Measurements from ENCODE around the gene AVL9. TPM values are rescaled to one million over a fixed set of nuclear protein-coding genes. Genes with fewer than 3 reads are reported as not detected.
A peak's percentile ranks its signal among the peaks of the same experiment; 100 is the strongest.
"Not testable (repeated sequence)": the region's sequence is repeated elsewhere in the genome, so short reads cannot be mapped to it uniquely, and the experiment has no call there.

AVL9 gene
- total RNA-seq, 1 experiment from 2014 or later = 9.3 TPM

GRCh38 chr7:32481176-32481575, 14.1 kb upstream of the AVL9 start:
- H3K4me3 ChIP-seq = no peak overlapping the region
- H3K9me3 ChIP-seq = no peaks in the 10 kb centered on the region
- peaks cover 2% of the 10 kb centered on the region; the same call in 1 of the 2 replicates for H3K36me3 ChIP-seq
- no peak for DNase-seq
- peaks cover 3% of the 10 kb centered on the region; the same call in 1 of the 2 replicates for H3K27me3 ChIP-seq

GRCh38 chr7:32481921-32482320, 13.4 kb upstream of the AVL9 start:
- no peak for DNase-seq
- H3K4me3 ChIP-seq = no peak overlapping the region
- H3K9me3 ChIP-seq = no peaks in the 10 kb centered on the region
- 0 out of 2 replicates have a peak, but pooled peaks cover 3% of the 10 kb centered on the region for H3K27me3 ChIP-seq
- peaks cover 9% of the 10 kb centered on the region for H3K36me3 ChIP-seq

- Histone ChIP-seq H3K9me3 (no peaks in the 10 kb centered on the region), H3K4me3 (peak overlapping the region; percentile 71), H3K36me3 (peaks cover 23% of the 10 kb centered on the region), H3K27me3 (no peaks in the 10 kb centered on the region)
- no peak for DNase-seq
Measured at GRCh38 chr7:32489788-32490126, 5.5 kb upstream of the AVL9 start.

GRCh38 chr7:32490127-32490796, 5.0 kb upstream of the AVL9 start, which contains the start of gene LSM5:
Gene LSM5, minus strand, starts transcription at chr7:32490380. Its CDS starts 15 bp downstream, at chr7:32490365.
- peak within 1 kb of the TSS; percentile 71 for H3K4me3 ChIP-seq

GRCh38 chr7:32494946-32495297, 367 bp upstream of the AVL9 start:
- DNase-seq = no peak
- Histone ChIP-seq H3K27me3 (no peaks in the 10 kb centered on the region), H3K36me3 (peaks cover 22% of the 10 kb centered on the region), H3K4me3 (peak overlapping the region; percentile 98), H3K9me3 (peaks cover 8% of the 10 kb centered on the region)

More at GRCh38 chr7:32490127-32490796, 5.0 kb upstream of the AVL9 start, which contains the start of gene LSM5:
- peaks cover 23% of the 10 kb centered on the region for H3K36me3 ChIP-seq
- no peaks in the 10 kb centered on the region for H3K9me3 ChIP-seq
- DNase-seq = peak; percentile 94
- H3K27me3 ChIP-seq = no peaks in the 10 kb centered on the region

- DNase-seq = no peak
- peaks cover 22% of the 10 kb centered on the region for H3K36me3 ChIP-seq
Measured at GRCh38 chr7:32496052-32496813, 944 bp downstream of the AVL9 start.

GRCh38 chr7:32499755-32500154, 4.5 kb downstream of the AVL9 start:
- not testable (repeated sequence) for H3K4me3 ChIP-seq

More at GRCh38 chr7:32496052-32496813, 944 bp downstream of the AVL9 start:
- H3K9me3 ChIP-seq = peaks cover 8% of the 10 kb centered on the region
- H3K27me3 ChIP-seq = no peaks in the 10 kb centered on the region
- peak overlapping the region; percentile 98 for H3K4me3 ChIP-seq

GRCh38 chr7:32500216-32500615, 4.9 kb downstream of the AVL9 start:
- H3K36me3 ChIP-seq = peaks cover 24% of the 10 kb centered on the region
- not testable (repeated sequence) for H3K9me3 ChIP-seq, H3K4me3 ChIP-seq, DNase-seq, H3K27me3 ChIP-seq

More at GRCh38 chr7:32499755-32500154, 4.5 kb downstream of the AVL9 start:
- H3K36me3 ChIP-seq = peaks cover 24% of the 10 kb centered on the region
- not testable (repeated sequence) for H3K9me3 ChIP-seq, DNase-seq, H3K27me3 ChIP-seq

- peak; percentile 11 for DNase-seq
- Histone ChIP-seq H3K9me3 (peaks cover 8% of the 10 kb centered on the region), H3K4me3 (no peak overlapping the region), H3K27me3 (no peaks in the 10 kb centered on the region), H3K36me3 (peaks cover 22% of the 10 kb centered on the region)
Measured at GRCh38 chr7:32500922-32501341, 5.6 kb downstream of the AVL9 start.

GRCh38 chr7:32501522-32501921, 6.2 kb downstream of the AVL9 start:
- peaks cover 22% of the 10 kb centered on the region for H3K36me3 ChIP-seq
- H3K4me3 ChIP-seq = no peak overlapping the region
- no peaks in the 10 kb centered on the region for H3K27me3 ChIP-seq
- H3K9me3 ChIP-seq = peaks cover 8% of the 10 kb centered on the region
- DNase-seq = peak; percentile 15

- no peaks in the 10 kb centered on the region for H3K27me3 ChIP-seq
- peaks cover 8% of the 10 kb centered on the region for H3K9me3 ChIP-seq
- peaks cover 20% of the 10 kb centered on the region for H3K36me3 ChIP-seq
- no peak overlapping the region for H3K4me3 ChIP-seq
- no peak for DNase-seq
Measured at GRCh38 chr7:32502728-32503127, 7.4 kb downstream of the AVL9 start.

GRCh38 chr7:32506266-32507054, 11.2 kb downstream of the AVL9 start:
- Histone ChIP-seq H3K27me3 (no peaks in the 10 kb centered on the region), H3K4me3 (no peak overlapping the region)
- peak; percentile 61 for DNase-seq

GRCh38 chr7:32507414-32507813, 12.1 kb downstream of the AVL9 start:
- H3K4me3 ChIP-seq = no peak overlapping the region
- no peaks in the 10 kb centered on the region for H3K27me3 ChIP-seq
- peaks cover 20% of the 10 kb centered on the region for H3K36me3 ChIP-seq
- H3K9me3 ChIP-seq = peaks cover 6% of the 10 kb centered on the region
- DNase-seq = no peak

More at GRCh38 chr7:32506266-32507054, 11.2 kb downstream of the AVL9 start:
- Histone ChIP-seq H3K36me3 (peaks cover 17% of the 10 kb centered on the region), H3K9me3 (peaks cover 6% of the 10 kb centered on the region)

- no peak for DNase-seq
- peaks cover 45% of the 10 kb centered on the region for H3K36me3 ChIP-seq
- peaks cover 11% of the 10 kb centered on the region for H3K9me3 ChIP-seq
- no peak overlapping the region for H3K4me3 ChIP-seq
- H3K27me3 ChIP-seq = no peaks in the 10 kb centered on the region
Measured at GRCh38 chr7:32511791-32512190, 16.5 kb downstream of the AVL9 start.

- no peaks in the 10 kb centered on the region for H3K27me3 ChIP-seq
- H3K36me3 ChIP-seq = peaks cover 47% of the 10 kb centered on the region
- DNase-seq = no peak
- no peak overlapping the region for H3K4me3 ChIP-seq
- peaks cover 20% of the 10 kb centered on the region for H3K9me3 ChIP-seq
Measured at GRCh38 chr7:32513210-32513609, 17.9 kb downstream of the AVL9 start.

GRCh38 chr7:32515890-32516550, 20.7 kb downstream of the AVL9 start:
- peaks cover 38% of the 10 kb centered on the region for H3K9me3 ChIP-seq
- no peak for DNase-seq
- peaks cover 59% of the 10 kb centered on the region for H3K36me3 ChIP-seq
- no peaks in the 10 kb centered on the region for H3K27me3 ChIP-seq
- no peak overlapping the region for H3K4me3 ChIP-seq

Data from MG63 (cell line).